ENCODE results near the gene ZMPSTE24. TPM values are rescaled to one million over a fixed set of nuclear protein-coding genes. Genes with fewer than 3 reads are reported as not detected.

Gene ZMPSTE24
- total and polyA plus RNA-seq, 2 of the 4 experiments (the other 2 are of a cell fraction): 21.0 to 28.9 TPM

GRCh38 chr1:40221977-40222772 is 35.9 kb upstream of the ZMPSTE24 start:
- no peak overlapping the region for H3K56ac ChIP-seq (ENCODE audit: extremely low read depth, insufficient read depth, low read length)
- H3K79me1 ChIP-seq (ENCODE audit: low read depth in 1 of 2, low read length in 2 of 2): peaks cover 17 to 29% of the 10 kb centered on the region in 2 experiments
- no peak overlapping the region for H2BK15ac ChIP-seq (ENCODE audit: low read depth, low read length)
- no peaks in the 10 kb centered on the region; the same call in 1 of the 2 replicates for H4K20me1 ChIP-seq (ENCODE audit: insufficient read depth, low read length)
- BruUV-seq (replicated peaks): no TSS peak
- H2AK5ac ChIP-seq (ENCODE audit: low read depth, low read length): no peak overlapping the region
- H2BK5ac ChIP-seq (ENCODE audit: low read depth, low read length, poor library complexity, severe bottlenecking): no peak overlapping the region
- no peak overlapping the region for H2AK9ac ChIP-seq (replicated peaks; ENCODE audit: low read depth, low read length, poor library complexity)
- H3K23ac ChIP-seq (ENCODE audit: low read depth, low read length): no peak overlapping the region
- no peak overlapping the region for H2BK20ac ChIP-seq (ENCODE audit: low read depth, low read length)
- no peak overlapping the region for H4K5ac ChIP-seq (ENCODE audit: low read depth, low read length)
- H3K18ac ChIP-seq (ENCODE audit: low read depth, low read length): no peak overlapping the region
- no CpG with 5 or more reads among the region's 3 CpGs for WGBS, 2 experiments (ENCODE audit: extremely low coverage in 2 of 2, insufficient read length in 1 of 2)
- in situ Hi-C loops (cut with MboI; ENCODE audit: low sequenced_read_pairs): no loop called here
- H3K36me3 ChIP-seq (ENCODE audit: control insufficient read depth, insufficient read depth, low read length): peaks cover 8% of the 10 kb centered on the region
- ChIA-PET POLR2A (ENCODE audit: unreplicated experiment) (no interaction called here), CTCF (interaction anchor here (1.1 kb wide), 1 partner anchor 11 kb away, joined by 3 read pairs; no protein-coding TSS in a partner anchor)
- H3K27ac ChIP-seq (ENCODE audit: insufficient read depth, low read length): no peak overlapping the region
- DNase-seq: no peak
- no peak overlapping the region for H4K8ac ChIP-seq (ENCODE audit: low read depth in 2 of 2, low read length in 2 of 2)
- no peak overlapping the region for H3K14ac ChIP-seq (replicated peaks; ENCODE audit: low read depth, low read length)
- H3K4me2 ChIP-seq (ENCODE audit: low read depth, low read length): no peak overlapping the region
- no peak overlapping the region for H4K91ac ChIP-seq (ENCODE audit: insufficient read depth, low read depth, low read length)
- no peaks in the 10 kb centered on the region for H3K9me3 ChIP-seq (ENCODE audit: control insufficient read depth, insufficient read depth, low read length)
- dilution Hi-C loops (cut with HindIII; ENCODE audit: low sequenced_read_pairs, unreplicated experiment): no loop called here
- no peak overlapping the region for H2BK120ac ChIP-seq (ENCODE audit: low read depth, low read length)
- ATAC-seq (ENCODE audit: low read depth): no peak
- no peaks in the 10 kb centered on the region for H3K27me3 ChIP-seq (ENCODE audit: control insufficient read depth, insufficient read depth, low read length)
- peaks cover 4% of the 10 kb centered on the region for H3K4me1 ChIP-seq (ENCODE audit: control insufficient read depth, insufficient read depth, low read length)
- H3K9me1 ChIP-seq (ENCODE audit: insufficient read depth, low read length): peaks cover 4% of the 10 kb centered on the region; the same call in 1 of the 2 replicates
- no peak overlapping the region for H3K4ac ChIP-seq (ENCODE audit: low read depth, low read length)
- H3K4me3 ChIP-seq (ENCODE audit: insufficient read depth, low read depth, low read length): no peak overlapping the region
- H2AFZ ChIP-seq (replicated peaks; ENCODE audit: low read length, poor library complexity): no peak overlapping the region
- no peak overlapping the region for H3K9ac ChIP-seq (ENCODE audit: low read depth, low read length)
- intact Hi-C loops (cut with micrococcal nuclease): no loop called here
- TF ChIP-seq MXI1 (IDR thresholded peaks at IDR 0.05; ENCODE audit: borderline replicate concordance, low read depth, low read length) (no peak), ELK1 (IDR thresholded peaks at IDR 0.05; ENCODE audit: borderline replicate concordance, low read depth, low read length) (no peak), SMC3 (IDR thresholded peaks at IDR 0.05; ENCODE audit: low read depth, low read length) (no peak), FOS (IDR thresholded peaks at IDR 0.05; ENCODE audit: low read depth, low read length) (no peak), RCOR1 (IDR thresholded peaks at IDR 0.05; ENCODE audit: insufficient replicate concordance, low read length) (no peak), CHD1 (IDR thresholded peaks at IDR 0.05; ENCODE audit: low read depth, low read length) (no peak), CTCF (conservative IDR thresholded peaks at IDR 0.05; ENCODE audit: low read depth, low read length) (no peak), MAFK (IDR thresholded peaks at IDR 0.05; ENCODE audit: low read depth, low read length) (no peak), RFX5 (IDR thresholded peaks at IDR 0.05; ENCODE audit: low read depth, low read length) (no peak), NFE2L2 (IDR thresholded peaks at IDR 0.05; ENCODE audit: low read depth, low read length) (no peak), POLR2A (IDR thresholded peaks at IDR 0.05; ENCODE audit: low read depth, low read length) (no peak), MAZ (IDR thresholded peaks at IDR 0.05; ENCODE audit: borderline replicate concordance, low read depth, low read length) (no peak), RAD21 (IDR thresholded peaks at IDR 0.05; ENCODE audit: low read length) (no peak), USF2 (IDR thresholded peaks at IDR 0.05; ENCODE audit: low read depth, low read length) (no peak), BHLHE40 (IDR thresholded peaks at IDR 0.05; ENCODE audit: low read depth, low read length) (no peak)
